GM23338 (cell line): ENCODE results near the gene CLP1. TPM values are rescaled to one million over a fixed set of nuclear protein-coding genes. Genes with fewer than 3 reads are reported as not detected.

Experiments used
- ATAC-seq: fragments of 200-7000 bp; cut with Tn5 transposase; 3 replicates; pipeline ENCODE4 v1.9.1; 2020
- DNase-seq: peaks from one replicate; pipeline ENCODE4 v3.0.0-alpha.2; 2015; ENCODE audit warnings: low spot score
- H2AFZ ChIP-seq: fragments of 200-600 bp; sonication (generic); 2 replicates; pipeline ENCODE4 v1.8.0; 2016; ENCODE audit warnings: antibody characterized with exemption, mild to moderate bottlenecking, moderate library complexity
- H3F3A ChIP-seq: fragments of 200-600 bp; sonication (generic); replicated peaks from 2 replicates; pipeline ENCODE4 v1.8.0; 2017; ENCODE audit warnings: antibody characterized with exemption, mixed run types, low read depth
- H3K27ac ChIP-seq: fragments of 200-600 bp; sonication (generic); 2 replicates; pipeline ENCODE4 v1.6.1; 2016; ENCODE audit warnings: low read depth
- H3K27me3 ChIP-seq: fragments of 200-600 bp; sonication (generic); 2 replicates; pipeline ENCODE4 v1.8.0; 2016; ENCODE audit warnings: mild to moderate bottlenecking, mixed run types, moderate library complexity; ENCODE audit not compliant: insufficient read depth
- H3K36me3 ChIP-seq: fragments of 200-600 bp; sonication (generic); 2 replicates; pipeline ENCODE4 v1.8.0; 2016; ENCODE audit warnings: mild to moderate bottlenecking; ENCODE audit not compliant: insufficient read depth
- H3K4me1 ChIP-seq: fragments of 200-600 bp; sonication (generic); 2 replicates; pipeline ENCODE4 v1.8.0; 2016; ENCODE audit warnings: mild to moderate bottlenecking, moderate library complexity; ENCODE audit not compliant: insufficient read depth
- H3K4me2 ChIP-seq: fragments of 200-600 bp; sonication (generic); 2 replicates; pipeline ENCODE4 v1.7.1; 2017; ENCODE audit warnings: mixed run types
- H3K4me3 ChIP-seq: fragments of 200-600 bp; sonication (generic); 2 replicates; pipeline ENCODE4 v1.6.1; 2016; ENCODE audit warnings: mixed run types
- H3K79me2 ChIP-seq: fragments of 200-600 bp; sonication (generic); replicated peaks from 2 replicates; pipeline ENCODE4 v1.8.0; 2017; ENCODE audit warnings: mild to moderate bottlenecking; ENCODE audit not compliant: insufficient read depth
- H3K9me2 ChIP-seq: fragments of 200-600 bp; sonication (generic); 2 replicates; pipeline ENCODE4 v1.8.0; 2017; ENCODE audit not compliant: insufficient read depth
- H4K20me1 ChIP-seq: fragments of 200-600 bp; sonication (generic); replicated peaks from 2 replicates; pipeline ENCODE4 v1.8.0; 2017; ENCODE audit warnings: mild to moderate bottlenecking; ENCODE audit not compliant: insufficient read depth
- H3K27ac Mint-ChIP-seq: 2 replicates; pipeline ENCODE4 v1.8.0; 2020; ENCODE audit warnings: inconsistent platforms, mild to moderate bottlenecking, moderate library complexity, mixed read lengths
- H3K27me3 Mint-ChIP-seq: 3 replicates; pipeline ENCODE4 v1.8.0; 2022; ENCODE audit warnings: low read depth, mild to moderate bottlenecking, moderate library complexity, mixed read lengths, inconsistent platforms; ENCODE audit not compliant: insufficient read depth, poor library complexity
- H3K36me3 Mint-ChIP-seq: 3 replicates; pipeline ENCODE4 v1.8.0; 2021; ENCODE audit warnings: low read depth, mild to moderate bottlenecking, inconsistent platforms, moderate library complexity, mixed read lengths
- H3K4me1 Mint-ChIP-seq: 3 replicates; pipeline ENCODE4 v1.8.0; 2020; ENCODE audit warnings: mild to moderate bottlenecking, inconsistent platforms, mixed read lengths
- H3K4me3 Mint-ChIP-seq: 3 replicates; pipeline ENCODE4 v1.8.0; 2021; ENCODE audit warnings: moderate library complexity, mild to moderate bottlenecking, inconsistent platforms, mixed read lengths
- H3K9me3 Mint-ChIP-seq: 3 replicates; pipeline ENCODE4 v1.8.0; 2020; ENCODE audit warnings: moderate library complexity, mild to moderate bottlenecking, inconsistent platforms, mixed read lengths
- CREB1 ChIP-seq: fragments of 250-450 bp; sonication (Bioruptor Pico); IDR thresholded peaks from 2 replicates; pipeline ENCODE4 v1.5.0; 2020; ENCODE audit warnings: low read depth, mild to moderate bottlenecking, moderate library complexity
- CTCF ChIP-seq, 2 experiments: fragments of 200-600 bp in 1 of 2; sonication (generic) in 1 of 2; conservative IDR thresholded peaks; 2 replicates each; pipeline versions ENCODE4 v1.5.1 to v1.6.1; 2016 to 2017; ENCODE audit warnings: antibody characterized with exemption in 2 of 2, low read depth in 2 of 2, mild to moderate bottlenecking in 2 of 2, moderate library complexity in 1 of 2
- POLR2AphosphoS5 ChIP-seq: IDR thresholded peaks from 2 replicates; pipeline ENCODE4 v1.6.1; 2016; ENCODE audit warnings: antibody characterized with exemption, low read depth
- ZNF331 ChIP-seq: fragments of 250-450 bp; sonication (Bioruptor Pico); IDR thresholded peaks from 2 replicates; pipeline ENCODE4 v1.5.0; 2020; ENCODE audit warnings: low read depth, mild to moderate bottlenecking, moderate library complexity
- polyA plus RNA-seq: library from polyadenylated mRNA; unstranded; fragments of >200 nt; fragmentation: Nextera tagmentation; extraction: Ambion mirVana; gene quantifications from 2 replicates; pipeline ENCODE4 v1.2.1, GENCODE V29; 2016
- total RNA-seq: library from RNA; depleted of rRNA; stranded (reverse); fragments of >200 nt; shearing (Covaris generic); gene quantifications from 2 replicates; pipeline ENCODE4 v1.2.3, GENCODE V29; 2014

The CLP1 gene
- total and polyA plus RNA-seq, 2 experiments from 2014 or later, result 16.8 to 25.2 TPM

- Histone ChIP-seq H3K4me3 (peak overlapping the region; percentile 73), H3K36me3 (no peaks in the 10 kb centered on the region), H4K20me1 (peaks cover 14% of the 10 kb centered on the region; the same call in 1 of the 2 replicates), H3K27ac (no peak overlapping the region), H2AFZ (no peak overlapping the region), H3K27me3 (peaks cover 30% of the 10 kb centered on the region), H3F3A (peaks cover 47% of the 10 kb centered on the region), H3K9me2 (peaks cover 10% of the 10 kb centered on the region), H3K4me2 (peak overlapping the region; percentile 98), H3K4me1 (peaks cover 61% of the 10 kb centered on the region), H3K79me2 (no peaks in the 10 kb centered on the region)
- DNase-seq (peak; percentile 76), ATAC-seq (peak; percentile 3)
- Mint-ChIP-seq H3K27ac (peak overlapping the region; percentile 64), H3K4me1 (peaks cover 84% of the 10 kb centered on the region), H3K9me3 (peaks cover 13% of the 10 kb centered on the region), H3K27me3 (peaks cover 69% of the 10 kb centered on the region), H3K4me3 (peak overlapping the region; percentile 73), H3K36me3 (no peaks in the 10 kb centered on the region; the same call in 2 of the 3 replicates)
- peak; percentile 32; the same call in 1 of the 2 replicates for TF ChIP-seq POLR2AphosphoS5
- no peak for TF ChIP-seq CTCF (conservative IDR thresholded peaks at IDR 0.05; ENCODE audit: low read depth in 2 of 2)
- TF ChIP-seq CREB1 (CRISPR knock-in tag), result peak; percentile 2; the same call in 1 of the 2 replicates
Observed at GRCh38 chr11:57648801-57649735, 8.5 kb upstream of the CLP1 start.

- no peak within 1 kb of the TSS for H3K27ac ChIP-seq
- H3K4me1 ChIP-seq, result peaks cover 58% of the 10 kb centered on the region
- DNase-seq, result peak; percentile 69
- TF ChIP-seq CREB1 (CRISPR knock-in tag) (peak; percentile 65), ZNF331 (CRISPR knock-in tag) (no peak), POLR2AphosphoS5 (peak; percentile 32)
- H3K9me2 ChIP-seq, result peaks cover 10% of the 10 kb centered on the region
- peaks cover 41% of the 10 kb centered on the region for H3F3A ChIP-seq
- H3K36me3 Mint-ChIP-seq, result no peaks in the 10 kb centered on the region; the same call in 2 of the 3 replicates
- peaks cover 13% of the 10 kb centered on the region for H3K9me3 Mint-ChIP-seq
- no peak within 1 kb of the TSS for H2AFZ ChIP-seq
- H3K36me3 ChIP-seq, result no peaks in the 10 kb centered on the region
- peaks cover 71% of the 10 kb centered on the region for H3K27me3 Mint-ChIP-seq
- H3K27ac Mint-ChIP-seq, result peak within 1 kb of the TSS; percentile 92
- peaks cover 13% of the 10 kb centered on the region; the same call in 1 of the 2 replicates for H4K20me1 ChIP-seq
- peaks cover 74% of the 10 kb centered on the region for H3K4me1 Mint-ChIP-seq
- H3K4me2 ChIP-seq, result peak within 1 kb of the TSS; percentile 98
- peak within 1 kb of the TSS; percentile 73 for H3K4me3 Mint-ChIP-seq
- no peaks in the 10 kb centered on the region for H3K79me2 ChIP-seq
- peak within 1 kb of the TSS; percentile 73 for H3K4me3 ChIP-seq
- ATAC-seq, result peak; percentile 11
- peaks cover 35% of the 10 kb centered on the region for H3K27me3 ChIP-seq
Observed at GRCh38 chr11:57649826-57650738, 7.5 kb upstream of the CLP1 start, which contains the start of gene YPEL4. Gene YPEL4 (minus strand): TSS chr11:57649912. CDS start chr11:57647107, 2,805 bp downstream.
